Parathyroid adenoma (tissue), 2 donors: ENCODE results near the gene C11orf68.

ENCODE experiments used
- H2AFZ ChIP-seq: fragments of 300-600 bp; sonication (generic); one replicate; pipeline ENCODE4 v1.7.0; 2017; ENCODE audit warnings: antibody characterized with exemption, mild to moderate bottlenecking
- H3K27ac ChIP-seq: fragments of 300-600 bp; sonication (generic); one replicate; pipeline ENCODE4 v1.7.0; 2017
- H3K27me3 ChIP-seq: fragments of 300-600 bp; sonication (generic); one replicate; pipeline ENCODE4 v1.7.0; 2017; ENCODE audit warnings: low read length; ENCODE audit not compliant: control insufficient read depth, insufficient read depth
- H3K36me3 ChIP-seq: fragments of 300-600 bp; sonication (generic); one replicate; pipeline ENCODE4 v1.7.0; 2017; ENCODE audit warnings: low read length; ENCODE audit not compliant: control insufficient read depth, insufficient read depth
- H3K4me1 ChIP-seq: fragments of 300-600 bp; sonication (generic); one replicate; pipeline ENCODE4 v1.7.0; 2017; ENCODE audit warnings: control low read depth
- H3K4me2 ChIP-seq: fragments of 300-600 bp; sonication (generic); one replicate; pipeline ENCODE4 v1.7.0; 2017; ENCODE audit warnings: low read length
- H3K4me3 ChIP-seq: fragments of 300-600 bp; sonication (generic); one replicate; pipeline ENCODE4 v1.7.0; 2017; ENCODE audit warnings: low read depth, low read length
- H3K79me2 ChIP-seq: fragments of 300-600 bp; sonication (generic); one replicate; pipeline ENCODE4 v1.7.0; 2017; ENCODE audit warnings: control low read depth
- H3K9ac ChIP-seq: fragments of 300-600 bp; sonication (generic); one replicate; pipeline ENCODE4 v1.7.0; 2017; ENCODE audit warnings: mild to moderate bottlenecking
- H3K9me3 ChIP-seq: fragments of 300-600 bp; sonication (generic); one replicate; pipeline ENCODE4 v1.7.0; 2017; ENCODE audit warnings: low read length; ENCODE audit not compliant: control insufficient read depth
- CTCF ChIP-seq: fragments of 300-600 bp; sonication (generic); IDR thresholded peaks from one replicate; pipeline ENCODE4 v1.7.0; 2017; ENCODE audit warnings: antibody characterized with exemption, mild to moderate bottlenecking
- donor health status: primary hyperparathyroidism.

Gene C11orf68

GRCh38 chr11:65947603-65948125 lies 28.8 kb upstream of the C11orf68 start:
- H3K27ac ChIP-seq: no peak overlapping the region
- no peaks in the 10 kb centered on the region for H3K9me3 ChIP-seq
- no peaks in the 10 kb centered on the region for H3K79me2 ChIP-seq
- no peaks in the 10 kb centered on the region for H3K36me3 ChIP-seq
- no peak overlapping the region for H2AFZ ChIP-seq
- H3K4me2 ChIP-seq: no peak overlapping the region
- no peak overlapping the region for H3K4me3 ChIP-seq
- no peaks in the 10 kb centered on the region for H3K27me3 ChIP-seq
- H3K4me1 ChIP-seq: no peaks in the 10 kb centered on the region
- no peak overlapping the region for H3K9ac ChIP-seq
- TF ChIP-seq CTCF: no peak

- Histone ChIP-seq H3K79me2 (no peaks in the 10 kb centered on the region), H3K36me3 (no peaks in the 10 kb centered on the region), H3K9ac (no peak overlapping the region), H3K27ac (no peak overlapping the region), H3K9me3 (no peaks in the 10 kb centered on the region), H3K4me2 (no peak overlapping the region), H2AFZ (no peak overlapping the region), H3K27me3 (no peaks in the 10 kb centered on the region), H3K4me3 (no peak overlapping the region), H3K4me1 (no peaks in the 10 kb centered on the region)
- TF ChIP-seq CTCF: no peak
These were observed 28.3 kb upstream of the C11orf68 start for GRCh38 chr11:65947133-65947532.

- H3K27ac ChIP-seq: no peak overlapping the region
- H3K4me3 ChIP-seq: no peak overlapping the region
- no peaks in the 10 kb centered on the region for H3K36me3 ChIP-seq
- H2AFZ ChIP-seq: no peak overlapping the region
- H3K9ac ChIP-seq: no peak overlapping the region
- H3K27me3 ChIP-seq: no peaks in the 10 kb centered on the region
- no peak for TF ChIP-seq CTCF
- no peaks in the 10 kb centered on the region for H3K9me3 ChIP-seq
- H3K4me2 ChIP-seq: no peak overlapping the region
- no peaks in the 10 kb centered on the region for H3K4me1 ChIP-seq
- no peaks in the 10 kb centered on the region for H3K79me2 ChIP-seq
These were observed 27.8 kb upstream of the C11orf68 start for GRCh38 chr11:65946655-65947054.

- Histone ChIP-seq H3K4me3 (no peak overlapping the region), H3K27ac (no peak overlapping the region)
These were observed 27.2 kb upstream of the C11orf68 start for GRCh38 chr11:65945941-65946558.

More at GRCh38 chr11:65945941-65946558, 27.2 kb upstream of the C11orf68 start:
- no peaks in the 10 kb centered on the region for H3K36me3 ChIP-seq
- H3K27me3 ChIP-seq: no peaks in the 10 kb centered on the region
- no peaks in the 10 kb centered on the region for H3K9me3 ChIP-seq
- no peak overlapping the region for H3K9ac ChIP-seq
- no peaks in the 10 kb centered on the region for H3K79me2 ChIP-seq
- no peak overlapping the region for H2AFZ ChIP-seq
- H3K4me1 ChIP-seq: no peaks in the 10 kb centered on the region
- no peak overlapping the region for H3K4me2 ChIP-seq
- no peak for TF ChIP-seq CTCF
